GM18858 (cell line): ENCODE results near the gene CTAGE1.

Experiments used
- ATAC-seq: cut with Tn5 transposase; IDR thresholded peaks from one replicate; pipeline ENCODE4 v1.9.1; 2021; ENCODE audit not compliant: unreplicated experiment

Gene CTAGE1

GRCh38 chr18:22436136-22436535 lies 18.4 kb upstream of the CTAGE1 start:
- no peak for ATAC-seq

- no peak for ATAC-seq
Observed at GRCh38 chr18:22434973-22435608, 17.4 kb upstream of the CTAGE1 start.

GRCh38 chr18:22433956-22434355 lies 16.2 kb upstream of the CTAGE1 start:
- no peak for ATAC-seq

- ATAC-seq, result no peak
Observed at GRCh38 chr18:22432657-22433137, 15.0 kb upstream of the CTAGE1 start.

GRCh38 chr18:22429564-22429963 lies 11.8 kb upstream of the CTAGE1 start:
- ATAC-seq, result no peak

GRCh38 chr18:22428672-22429071 lies 11.0 kb upstream of the CTAGE1 start:
- no peak for ATAC-seq

- no peak for ATAC-seq
Observed at GRCh38 chr18:22427822-22428549, 10.3 kb upstream of the CTAGE1 start.

- no peak for ATAC-seq
Observed at GRCh38 chr18:22424565-22424963, 6.8 kb upstream of the CTAGE1 start.

GRCh38 chr18:22423878-22424564 lies 6.3 kb upstream of the CTAGE1 start:
- ATAC-seq, result no peak

- no peak for ATAC-seq
Observed at GRCh38 chr18:22422909-22423548, 5.3 kb upstream of the CTAGE1 start.

- ATAC-seq, result no peak
Observed at GRCh38 chr18:22420652-22421051, 2.9 kb upstream of the CTAGE1 start.

- ATAC-seq, result no peak
Observed at GRCh38 chr18:22412176-22412911, 5.4 kb downstream of the CTAGE1 start.

GRCh38 chr18:22411446-22411845 lies 6.3 kb downstream of the CTAGE1 start:
- no peak for ATAC-seq

GRCh38 chr18:22410126-22410525 lies 7.6 kb downstream of the CTAGE1 start:
- no peak for ATAC-seq

GRCh38 chr18:22409445-22409844 lies 8.3 kb downstream of the CTAGE1 start:
- no peak for ATAC-seq

- ATAC-seq, result no peak
Observed at GRCh38 chr18:22408059-22408458, 9.7 kb downstream of the CTAGE1 start.

GRCh38 chr18:22405142-22405541 lies 12.6 kb downstream of the CTAGE1 start:
- no peak for ATAC-seq

GRCh38 chr18:22403950-22404349 lies 13.8 kb downstream of the CTAGE1 start:
- no peak for ATAC-seq

- ATAC-seq, result no peak
Observed at GRCh38 chr18:22399949-22400348, 17.8 kb downstream of the CTAGE1 start.

GRCh38 chr18:22398464-22398863 lies 19.3 kb downstream of the CTAGE1 start:
- no peak for ATAC-seq

- ATAC-seq, result no peak
Observed at GRCh38 chr18:22394428-22394827, 23.3 kb downstream of the CTAGE1 start.
